AG04450 (cell line): ENCODE measurements around the gene CCDC6. TPM values are rescaled to one million over a fixed set of nuclear protein-coding genes. Genes with fewer than 3 reads are reported as not detected.
"Not testable (repeated sequence)": the region's sequence is repeated elsewhere in the genome, so short reads cannot be mapped to it uniquely, and the experiment has no call there.

Experiments used
- CTCF ChIA-PET: fragments of 300-600, 350-600 bp; formaldehyde crosslinking; extraction: SDS; loops from one replicate; lab custom pipeline; 2022; ENCODE audit warnings: antibody characterized with exemption, inconsistent platforms; lab: Charles Lee
- POLR2A ChIA-PET: fragments of 350-600 bp; formaldehyde crosslinking; extraction: SDS; loops from one replicate; lab custom pipeline; 2021; ENCODE audit warnings: antibody characterized with exemption, inconsistent platforms; lab: Yijun Ruan, JAX
- DNase-seq: peaks from one replicate; pipeline ENCODE4 v3.0.0-alpha.2; 2011; ENCODE audit warnings: low read depth, low spot score
- H3K27ac ChIP-seq: one replicate; pipeline ENCODE4 v1.5.1; 2012; ENCODE audit warnings: low read depth, low read length, control low read depth
- H3K27me3 ChIP-seq: one replicate; pipeline ENCODE4 v1.6.0; 2012; ENCODE audit warnings: low read length; ENCODE audit not compliant: control insufficient read depth, insufficient read depth
- H3K4me3 ChIP-seq: 2 replicates; pipeline ENCODE4 v1.5.1; 2011; ENCODE audit warnings: mild to moderate bottlenecking, low read depth, low read length, control low read depth
- H3K9me3 ChIP-seq: 2 replicates; pipeline ENCODE4 v1.5.1; 2012; ENCODE audit warnings: low read length; ENCODE audit not compliant: control insufficient read depth, insufficient read depth
- polyA plus RNA-seq: library from polyadenylated mRNA; depleted of rRNA; stranded (reverse); fragments of >200 nt; gene quantifications from 2 replicates; pipeline ENCODE4 v1.2.3, GENCODE V29; 2011
- TF ChIP-seq, protein P1 (sequence below): IDR thresholded peaks from 2 replicates; pipeline ENCODE4 v1.5.1; 2011; ENCODE audit warnings: low read depth, low read length, control low read depth, inconsistent platforms

CCDC6 gene
- polyA plus RNA-seq, 1 experiment = 51.1 TPM

DNA sequence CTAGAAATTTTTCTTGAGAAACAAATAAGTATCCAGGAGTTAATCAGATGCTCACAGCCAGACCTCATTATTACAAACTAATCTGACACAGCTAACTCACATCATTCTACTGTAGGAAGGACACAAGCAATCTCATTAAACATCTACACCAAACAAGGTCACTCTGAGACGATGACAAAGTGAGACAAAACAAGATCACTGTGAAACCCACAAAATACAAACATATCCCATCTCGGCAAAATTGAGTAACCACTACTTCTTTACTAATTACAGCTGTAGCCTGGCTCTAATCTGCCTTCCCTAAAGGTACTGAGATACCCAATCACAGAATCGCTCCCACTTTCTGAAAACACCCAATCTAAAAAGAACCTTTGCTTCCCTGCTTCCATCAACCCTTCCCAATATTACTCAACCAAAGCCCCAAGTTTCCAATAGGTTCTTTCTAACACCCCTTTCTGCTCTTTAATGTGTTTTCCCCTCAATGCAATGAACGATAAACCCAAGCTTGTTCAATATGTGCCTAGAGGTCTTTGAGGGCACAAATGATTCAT lies 26.9 kb downstream of the CCDC6 start:
- CTCF ChIA-PET = interaction anchor here (0.9 kb wide), 1 partner anchor 27 kb away, joined by 5 read pairs; the partner anchor contains the start of gene CCDC6
- TF ChIP-seq, protein P1, sequence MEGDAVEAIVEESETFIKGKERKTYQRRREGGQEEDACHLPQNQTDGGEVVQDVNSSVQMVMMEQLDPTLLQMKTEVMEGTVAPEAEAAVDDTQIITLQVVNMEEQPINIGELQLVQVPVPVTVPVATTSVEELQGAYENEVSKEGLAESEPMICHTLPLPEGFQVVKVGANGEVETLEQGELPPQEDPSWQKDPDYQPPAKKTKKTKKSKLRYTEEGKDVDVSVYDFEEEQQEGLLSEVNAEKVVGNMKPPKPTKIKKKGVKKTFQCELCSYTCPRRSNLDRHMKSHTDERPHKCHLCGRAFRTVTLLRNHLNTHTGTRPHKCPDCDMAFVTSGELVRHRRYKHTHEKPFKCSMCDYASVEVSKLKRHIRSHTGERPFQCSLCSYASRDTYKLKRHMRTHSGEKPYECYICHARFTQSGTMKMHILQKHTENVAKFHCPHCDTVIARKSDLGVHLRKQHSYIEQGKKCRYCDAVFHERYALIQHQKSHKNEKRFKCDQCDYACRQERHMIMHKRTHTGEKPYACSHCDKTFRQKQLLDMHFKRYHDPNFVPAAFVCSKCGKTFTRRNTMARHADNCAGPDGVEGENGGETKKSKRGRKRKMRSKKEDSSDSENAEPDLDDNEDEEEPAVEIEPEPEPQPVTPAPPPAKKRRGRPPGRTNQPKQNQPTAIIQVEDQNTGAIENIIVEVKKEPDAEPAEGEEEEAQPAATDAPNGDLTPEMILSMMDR = no peak
- Histone ChIP-seq H3K4me3 (no peak overlapping the region), H3K27ac (no peak overlapping the region), H3K9me3 (no peaks in the 10 kb centered on the region), H3K27me3 (no peaks in the 10 kb centered on the region)
- POLR2A ChIA-PET = no interaction called here
- DNase-seq = no peak

DNA sequence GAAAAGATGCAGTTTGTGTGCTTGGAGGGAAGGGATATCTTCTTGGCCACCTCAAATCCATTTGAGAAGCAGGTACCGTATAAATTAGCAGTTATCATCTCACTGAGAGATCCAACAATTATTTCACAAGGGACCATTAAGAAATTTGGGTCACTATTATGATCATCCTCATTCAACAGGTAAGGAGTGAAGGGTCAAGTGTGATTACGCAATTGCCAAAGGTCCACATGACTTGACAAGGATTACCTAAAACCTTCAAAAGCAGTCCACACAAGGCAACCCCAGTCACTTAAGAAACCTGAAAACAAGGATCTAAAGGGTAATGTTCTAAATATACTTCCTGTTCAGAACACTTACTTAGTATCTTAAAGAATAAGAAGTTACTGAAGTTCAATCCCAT lies 27.4 kb downstream of the CCDC6 start:
- no peaks in the 10 kb centered on the region for H3K27me3 ChIP-seq
- H3K27ac ChIP-seq = no peak overlapping the region
- no peak for DNase-seq
- TF ChIP-seq, protein P1 = no peak
- CTCF ChIA-PET = no interaction called here
- POLR2A ChIA-PET = no interaction called here
- no peak overlapping the region for H3K4me3 ChIP-seq
- no peaks in the 10 kb centered on the region for H3K9me3 ChIP-seq

DNA sequence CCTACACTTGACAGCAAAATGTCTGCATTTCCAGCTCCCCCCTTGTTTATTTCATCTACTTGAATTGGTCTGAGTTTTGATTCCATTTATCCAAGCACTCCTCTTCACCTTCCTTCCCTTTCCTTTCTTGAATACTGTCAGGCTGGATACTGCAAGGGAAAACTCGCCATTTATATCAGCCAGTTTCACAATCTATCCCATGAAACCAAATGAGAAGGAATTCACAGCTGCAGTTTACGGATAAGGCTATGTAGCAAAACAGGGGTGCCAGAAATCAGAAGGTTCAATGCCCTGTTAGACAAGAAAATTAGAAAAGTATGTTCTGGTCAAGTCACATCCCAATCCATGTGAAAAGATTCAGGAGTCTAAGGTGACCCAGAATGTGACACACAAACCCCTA lies 28.1 kb downstream of the CCDC6 start:
- DNase-seq = no peak
- ChIA-PET POLR2A (interaction anchor here (1.0 kb wide), 1 partner anchor 28 kb away, joined by 6 read pairs; the partner anchor contains the start of gene CCDC6), CTCF (no interaction called here)
- TF ChIP-seq, protein P1 = no peak
- Histone ChIP-seq H3K4me3 (no peak overlapping the region), H3K27ac (peak overlapping the region; percentile 22), H3K27me3 (no peaks in the 10 kb centered on the region), H3K9me3 (no peaks in the 10 kb centered on the region)

DNA sequence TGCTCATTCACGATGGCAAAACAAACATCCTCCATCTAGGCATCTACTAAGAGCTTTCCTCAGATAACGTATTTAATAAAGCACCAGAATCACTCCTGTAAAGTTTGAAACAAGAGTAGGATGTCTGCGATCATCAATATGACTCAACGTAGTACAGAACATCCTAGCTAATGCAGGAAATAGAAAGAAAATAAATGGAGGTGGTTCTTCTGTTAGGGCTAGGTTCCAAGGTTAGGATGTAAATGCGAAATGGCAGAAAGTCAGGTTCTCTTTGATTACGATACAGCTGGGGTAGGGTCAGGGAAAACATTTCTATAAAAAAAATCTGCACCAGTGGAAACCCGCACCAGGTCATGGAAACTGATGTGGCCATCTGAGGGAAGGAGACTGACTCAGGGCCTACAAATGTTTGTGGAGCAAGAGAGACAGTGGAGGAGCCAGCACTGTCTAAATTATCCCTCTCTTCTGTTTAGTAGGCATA lies 29.1 kb downstream of the CCDC6 start:
- Histone ChIP-seq H3K9me3 (no peaks in the 10 kb centered on the region), H3K4me3 (no peak overlapping the region), H3K27ac (peak overlapping the region; percentile 62), H3K27me3 (no peaks in the 10 kb centered on the region)
- ChIA-PET CTCF (interaction anchor here (0.6 to 1.8 kb wide), 5 partner anchors 28 to 335 kb away, joined by 3 to 9 read pairs (median 5); partner anchors contain the start of gene CCDC6), POLR2A (interaction anchor here (0.8 kb wide), 1 partner anchor 29 kb away, joined by 3 read pairs; the partner anchor contains the start of gene CCDC6)
- TF ChIP-seq, protein P1 = no peak
- DNase-seq = peak; percentile 39

DNA sequence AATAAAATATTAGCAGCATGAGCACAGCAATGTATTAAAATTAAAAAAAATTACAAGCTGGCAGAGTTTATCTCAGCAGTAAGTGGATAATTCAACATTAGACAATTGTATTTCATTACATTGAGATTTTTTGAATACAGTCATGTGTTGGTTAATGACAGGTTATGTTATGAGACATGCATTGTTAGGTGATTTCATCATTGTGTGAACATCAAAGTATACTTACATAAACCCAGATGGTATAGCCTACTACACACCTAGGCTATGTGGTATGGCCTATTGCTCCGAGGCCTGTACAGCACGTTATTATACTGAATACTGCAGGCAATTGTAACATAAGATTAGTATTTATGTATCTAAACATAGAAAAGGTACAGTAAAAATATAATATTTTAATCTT lies 29.7 kb downstream of the CCDC6 start:
- POLR2A ChIA-PET = interaction anchor here (0.8 kb wide), 2 partner anchors 29 to 30 kb away, joined by 3 to 7 read pairs; partner anchors contain the start of gene CCDC6
- peak overlapping the region; percentile 62 for H3K27ac ChIP-seq
- TF ChIP-seq, protein P1 = no peak
- no peaks in the 10 kb centered on the region for H3K9me3 ChIP-seq
- H3K4me3 ChIP-seq = no peak overlapping the region
- H3K27me3 ChIP-seq = no peaks in the 10 kb centered on the region
- CTCF ChIA-PET = interaction anchor here (0.7 to 1.8 kb wide), 4 partner anchors 29 to 68 kb away, joined by 3 to 9 read pairs (median 5); partner anchors contain the start of gene CCDC6
- DNase-seq = no peak

DNA sequence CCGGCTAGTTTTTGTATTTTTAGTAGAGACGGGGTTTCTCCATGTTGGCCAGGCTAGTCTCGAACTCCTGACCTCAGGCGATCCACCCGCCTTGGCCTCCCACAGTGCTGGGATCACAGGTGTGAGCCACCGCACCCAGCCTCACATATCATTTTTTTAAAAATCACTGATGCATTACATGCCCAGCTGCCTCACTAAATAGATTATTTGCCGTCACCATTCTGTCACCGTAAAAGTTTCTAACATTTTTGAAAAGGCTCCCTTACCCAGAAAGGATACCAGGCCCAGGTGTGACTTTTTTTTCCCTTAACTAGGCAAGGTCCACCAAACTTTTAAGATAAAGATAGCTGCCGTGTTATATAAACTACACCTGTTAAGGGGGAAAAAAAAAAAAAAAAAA lies 30.1 kb downstream of the CCDC6 start:
- DNase-seq, H3K27me3 ChIP-seq, H3K27ac ChIP-seq, H3K9me3 ChIP-seq, H3K4me3 ChIP-seq: not testable (repeated sequence)
- ChIA-PET CTCF (interaction anchor here (0.7 to 1.8 kb wide), 4 partner anchors 29 to 67 kb away, joined by 3 to 9 read pairs (median 5); partner anchors contain the start of gene CCDC6), POLR2A (interaction anchor here (0.8 kb wide), 1 partner anchor 29 kb away, joined by 7 read pairs; no protein-coding TSS in a partner anchor)
